ENCODE measurements around the gene STPG1. TPM values are rescaled to one million over a fixed set of nuclear protein-coding genes. Genes with fewer than 3 reads are reported as not detected.

Gene STPG1
- total and polyA plus RNA-seq, 2 of the 13 experiments (the other 11 are each of a cell fraction or from before 2014, with no cell fraction given): 3.4 to 4.3 TPM

DNA sequence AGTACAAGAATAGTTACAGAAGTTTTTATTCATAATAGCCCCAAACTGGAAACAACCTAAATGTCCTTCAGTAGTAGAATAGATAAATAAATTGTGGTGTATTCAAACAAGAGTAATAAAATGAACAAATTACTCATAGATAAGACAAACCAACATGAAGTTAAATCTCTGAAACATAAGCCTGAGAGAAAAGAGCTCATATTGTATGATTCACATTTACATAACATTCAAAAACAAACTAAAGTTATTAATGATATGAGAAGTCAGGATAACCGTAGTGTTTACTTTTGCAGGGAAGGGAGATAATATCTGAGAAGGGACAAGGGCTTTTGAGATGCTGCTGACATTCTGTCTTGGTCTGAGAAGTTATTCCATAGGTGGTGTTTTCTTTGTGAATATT, 13.5 kb downstream of the STPG1 start (continued):
- TF ChIP-seq, protein P1, sequence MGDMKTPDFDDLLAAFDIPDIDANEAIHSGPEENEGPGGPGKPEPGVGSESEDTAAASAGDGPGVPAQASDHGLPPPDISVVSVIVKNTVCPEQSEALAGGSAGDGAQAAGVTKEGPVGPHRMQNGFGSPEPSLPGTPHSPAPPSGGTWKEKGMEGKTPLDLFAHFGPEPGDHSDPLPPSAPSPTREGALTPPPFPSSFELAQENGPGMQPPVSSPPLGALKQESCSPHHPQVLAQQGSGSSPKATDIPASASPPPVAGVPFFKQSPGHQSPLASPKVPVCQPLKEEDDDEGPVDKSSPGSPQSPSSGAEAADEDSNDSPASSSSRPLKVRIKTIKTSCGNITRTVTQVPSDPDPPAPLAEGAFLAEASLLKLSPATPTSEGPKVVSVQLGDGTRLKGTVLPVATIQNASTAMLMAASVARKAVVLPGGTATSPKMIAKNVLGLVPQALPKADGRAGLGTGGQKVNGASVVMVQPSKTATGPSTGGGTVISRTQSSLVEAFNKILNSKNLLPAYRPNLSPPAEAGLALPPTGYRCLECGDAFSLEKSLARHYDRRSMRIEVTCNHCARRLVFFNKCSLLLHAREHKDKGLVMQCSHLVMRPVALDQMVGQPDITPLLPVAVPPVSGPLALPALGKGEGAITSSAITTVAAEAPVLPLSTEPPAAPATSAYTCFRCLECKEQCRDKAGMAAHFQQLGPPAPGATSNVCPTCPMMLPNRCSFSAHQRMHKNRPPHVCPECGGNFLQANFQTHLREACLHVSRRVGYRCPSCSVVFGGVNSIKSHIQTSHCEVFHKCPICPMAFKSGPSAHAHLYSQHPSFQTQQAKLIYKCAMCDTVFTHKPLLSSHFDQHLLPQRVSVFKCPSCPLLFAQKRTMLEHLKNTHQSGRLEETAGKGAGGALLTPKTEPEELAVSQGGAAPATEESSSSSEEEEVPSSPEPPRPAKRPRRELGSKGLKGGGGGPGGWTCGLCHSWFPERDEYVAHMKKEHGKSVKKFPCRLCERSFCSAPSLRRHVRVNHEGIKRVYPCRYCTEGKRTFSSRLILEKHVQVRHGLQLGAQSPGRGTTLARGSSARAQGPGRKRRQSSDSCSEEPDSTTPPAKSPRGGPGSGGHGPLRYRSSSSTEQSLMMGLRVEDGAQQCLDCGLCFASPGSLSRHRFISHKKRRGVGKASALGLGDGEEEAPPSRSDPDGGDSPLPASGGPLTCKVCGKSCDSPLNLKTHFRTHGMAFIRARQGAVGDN (CRISPR knock-in tag; IDR thresholded peaks at IDR 0.05): no peak
- TF ChIP-seq, protein P2, sequence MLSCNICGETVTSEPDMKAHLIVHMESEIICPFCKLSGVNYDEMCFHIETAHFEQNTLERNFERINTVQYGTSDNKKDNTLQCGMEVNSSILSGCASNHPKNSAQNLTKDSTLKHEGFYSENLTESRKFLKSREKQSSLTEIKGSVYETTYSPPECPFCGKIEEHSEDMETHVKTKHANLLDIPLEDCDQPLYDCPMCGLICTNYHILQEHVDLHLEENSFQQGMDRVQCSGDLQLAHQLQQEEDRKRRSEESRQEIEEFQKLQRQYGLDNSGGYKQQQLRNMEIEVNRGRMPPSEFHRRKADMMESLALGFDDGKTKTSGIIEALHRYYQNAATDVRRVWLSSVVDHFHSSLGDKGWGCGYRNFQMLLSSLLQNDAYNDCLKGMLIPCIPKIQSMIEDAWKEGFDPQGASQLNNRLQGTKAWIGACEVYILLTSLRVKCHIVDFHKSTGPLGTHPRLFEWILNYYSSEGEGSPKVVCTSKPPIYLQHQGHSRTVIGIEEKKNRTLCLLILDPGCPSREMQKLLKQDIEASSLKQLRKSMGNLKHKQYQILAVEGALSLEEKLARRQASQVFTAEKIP (CRISPR knock-in tag; IDR thresholded peaks at IDR 0.05; ENCODE audit: borderline replicate concordance): no peak
- TF ChIP-seq ZNF780A (CRISPR knock-in tag; IDR thresholded peaks at IDR 0.05) (no peak), ZNF101 (CRISPR knock-in tag; IDR thresholded peaks at IDR 0.05; ENCODE audit: borderline replicate concordance, low read depth) (no peak), MIER2 (CRISPR knock-in tag; IDR thresholded peaks at IDR 0.05) (no peak), TRIM24 (CRISPR knock-in tag; IDR thresholded peaks at IDR 0.05) (no peak), PCBP2 (optimal IDR thresholded peaks at IDR 0.05; ENCODE audit: low read depth, low read length, poor library complexity, severe bottlenecking) (no peak)

DNA sequence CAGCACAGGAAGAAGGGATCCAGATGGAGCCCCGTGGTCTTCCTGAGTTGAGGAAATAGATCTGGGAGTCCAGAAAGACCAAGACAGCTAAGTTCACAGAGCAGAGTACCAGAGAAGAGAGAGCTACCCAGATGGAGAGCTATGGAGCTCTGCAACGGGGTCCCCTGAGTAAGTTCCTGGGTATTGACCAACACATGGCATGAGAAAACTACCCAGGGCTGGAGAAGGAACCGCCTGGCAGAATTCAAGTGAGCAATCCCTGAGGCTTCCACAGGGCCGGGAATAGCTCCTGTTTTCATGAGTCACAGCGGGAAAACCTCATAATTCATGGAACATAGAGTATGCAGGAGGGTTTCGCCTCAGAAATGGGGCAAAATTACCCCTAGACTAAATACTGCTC, 19.7 kb downstream of the STPG1 start:
- Histone ChIP-seq H3K4me3 (replicated peaks in 1 of 3; ENCODE audit: insufficient read depth in 1 of 3, low read depth in 2 of 3, low read length in 3 of 3) (no peak overlapping the region), H3K9me3 (ENCODE audit: low read length) (no peaks in the 10 kb centered on the region), H3K9ac (ENCODE audit: insufficient read depth, low read depth, low read length) (no peak overlapping the region), H3K36me3 (replicated peaks in 1 of 2; ENCODE audit: control insufficient read depth in 1 of 2, insufficient read depth in 2 of 2, low read length in 2 of 2) (no peaks in the 10 kb centered on the region; a peak in 1 of 5 replicates), H3K27ac (ENCODE audit: extremely low read length, insufficient read depth, low read length) (no peak overlapping the region), H2AFZ (ENCODE audit: low read length) (no peak overlapping the region), H3K4me1 (ENCODE audit: insufficient read depth, low read length) (peaks cover 18% of the 10 kb centered on the region), H3K27me3 (ENCODE audit: control insufficient read depth in 1 of 2, insufficient read depth in 2 of 2, low read length in 2 of 2) (no peaks in the 10 kb centered on the region), H3K79me2 (ENCODE audit: insufficient read depth, low read length) (no peaks in the 10 kb centered on the region), H3K4me2 (ENCODE audit: low read depth, low read length) (no peak overlapping the region), H4K20me1 (ENCODE audit: insufficient read depth, low read length) (no peaks in the 10 kb centered on the region)
- WGBS (ENCODE audit: low lambda C conversion rate): 71% methylated on average over 6 of the region's 6 CpGs
- FAIRE-seq (no peak), DNase-seq (ENCODE audit: low spot score) (no peak), ATAC-seq (no peak)
- no TSS peak for BruUV-seq (replicated peaks)
- in situ Hi-C loops (cut with HindIII; ENCODE audit: extremely low pct_ligation_motif_present, low pct_unique_long_range_greater_than_20kb): loop anchor here (5.0 to 10.0 kb wide), 2 partner anchors 192 to 319 kb away; no protein-coding TSS in a partner anchor
- ChIA-PET POLR2A (no interaction called here), CTCF (ENCODE audit: low intra/inter-chr PET ratio, low total read pairs) (no interaction called here)
- intact Hi-C loops (cut with micrococcal nuclease; ENCODE audit: unreplicated experiment): no loop called here
- TF ChIP-seq NCOA2 (CRISPR knock-in tag; IDR thresholded peaks at IDR 0.05): no peak
- TF ChIP-seq, protein P3, sequence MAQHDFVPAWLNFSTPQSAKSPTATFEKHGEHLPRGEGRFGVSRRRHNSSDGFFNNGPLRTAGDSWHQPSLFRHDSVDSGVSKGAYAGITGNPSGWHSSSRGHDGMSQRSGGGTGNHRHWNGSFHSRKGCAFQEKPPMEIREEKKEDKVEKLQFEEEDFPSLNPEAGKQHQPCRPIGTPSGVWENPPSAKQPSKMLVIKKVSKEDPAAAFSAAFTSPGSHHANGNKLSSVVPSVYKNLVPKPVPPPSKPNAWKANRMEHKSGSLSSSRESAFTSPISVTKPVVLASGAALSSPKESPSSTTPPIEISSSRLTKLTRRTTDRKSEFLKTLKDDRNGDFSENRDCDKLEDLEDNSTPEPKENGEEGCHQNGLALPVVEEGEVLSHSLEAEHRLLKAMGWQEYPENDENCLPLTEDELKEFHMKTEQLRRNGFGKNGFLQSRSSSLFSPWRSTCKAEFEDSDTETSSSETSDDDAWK (CRISPR knock-in tag; IDR thresholded peaks at IDR 0.05): no peak
- TF ChIP-seq ZNF260 (CRISPR knock-in tag; IDR thresholded peaks at IDR 0.05; ENCODE audit: borderline replicate concordance, low read depth): no peak

All from HepG2 (cell line).